NCI-H748 (cell line): ENCODE results near the gene ICA1.

ENCODE experiments used
- DNase-seq: peaks from one replicate; lab custom pipeline; 2025; ENCODE audit not compliant: unreplicated experiment; lab: John Stamatoyannopoulos, UW

The ICA1 gene

GRCh38 chr7:8228068-8228467 lies 33.9 kb downstream of the ICA1 start:
- DNase-seq: no peak

GRCh38 chr7:8227261-8227660 lies 34.7 kb downstream of the ICA1 start:
- no peak for DNase-seq

- DNase-seq: no peak
Observed at GRCh38 chr7:8226501-8226900, 35.5 kb downstream of the ICA1 start.

- DNase-seq: no peak
Observed at GRCh38 chr7:8221567-8221966, 40.4 kb downstream of the ICA1 start.

GRCh38 chr7:8221101-8221495 lies 40.9 kb downstream of the ICA1 start:
- no peak for DNase-seq

GRCh38 chr7:8220376-8221100 lies 41.4 kb downstream of the ICA1 start:
- no peak for DNase-seq

GRCh38 chr7:8217200-8218068 lies 44.5 kb downstream of the ICA1 start:
- peak; percentile 80 for DNase-seq

- no peak for DNase-seq
Observed at GRCh38 chr7:8216334-8216690, 45.7 kb downstream of the ICA1 start.

GRCh38 chr7:8215648-8216333 lies 46.2 kb downstream of the ICA1 start:
- DNase-seq: peak; percentile 8

GRCh38 chr7:8214244-8214824 lies 47.6 kb downstream of the ICA1 start:
- peak; percentile 10 for DNase-seq

GRCh38 chr7:8213381-8213780 lies 48.6 kb downstream of the ICA1 start:
- no peak for DNase-seq

- no peak for DNase-seq
Observed at GRCh38 chr7:8212638-8213037, 49.3 kb downstream of the ICA1 start.

GRCh38 chr7:8211725-8212096 lies 50.3 kb downstream of the ICA1 start:
- DNase-seq: no peak

- no peak for DNase-seq
Observed at GRCh38 chr7:8210845-8211724, 50.9 kb downstream of the ICA1 start.

- DNase-seq: no peak
Observed at GRCh38 chr7:8209353-8209752, 52.6 kb downstream of the ICA1 start.

- no peak for DNase-seq
Observed at GRCh38 chr7:8208816-8209215, 53.2 kb downstream of the ICA1 start.

GRCh38 chr7:8206956-8207355 lies 55.0 kb downstream of the ICA1 start:
- DNase-seq: no peak

GRCh38 chr7:8205537-8205936 lies 56.4 kb downstream of the ICA1 start:
- DNase-seq: no peak

GRCh38 chr7:8205031-8205387 lies 57.0 kb downstream of the ICA1 start:
- DNase-seq: no peak

- DNase-seq: no peak
Observed at GRCh38 chr7:8204339-8205030, 57.5 kb downstream of the ICA1 start.
